Activated CD8-positive, alpha-beta memory T cell treated with anti-CD3 and anti-CD28 coated beads for 24 hours (primary cell): ENCODE results near the gene OSBP2.

Experiments used
- DNase-seq: peaks from one replicate; pipeline ENCODE4 v3.0.0-alpha.2; 2020

Gene OSBP2

GRCh38 chr22:30871391-30872284, 177.0 kb downstream of the OSBP2 start:
- no peak for DNase-seq

GRCh38 chr22:30872285-30873041, 177.8 kb downstream of the OSBP2 start:
- DNase-seq, result no peak

GRCh38 chr22:30873086-30873650, 178.5 kb downstream of the OSBP2 start:
- DNase-seq, result no peak

- DNase-seq, result no peak
Observed at GRCh38 chr22:30873661-30874060, 179.0 kb downstream of the OSBP2 start.

GRCh38 chr22:30874431-30875370, 180.0 kb downstream of the OSBP2 start:
- no peak for DNase-seq

DNA sequence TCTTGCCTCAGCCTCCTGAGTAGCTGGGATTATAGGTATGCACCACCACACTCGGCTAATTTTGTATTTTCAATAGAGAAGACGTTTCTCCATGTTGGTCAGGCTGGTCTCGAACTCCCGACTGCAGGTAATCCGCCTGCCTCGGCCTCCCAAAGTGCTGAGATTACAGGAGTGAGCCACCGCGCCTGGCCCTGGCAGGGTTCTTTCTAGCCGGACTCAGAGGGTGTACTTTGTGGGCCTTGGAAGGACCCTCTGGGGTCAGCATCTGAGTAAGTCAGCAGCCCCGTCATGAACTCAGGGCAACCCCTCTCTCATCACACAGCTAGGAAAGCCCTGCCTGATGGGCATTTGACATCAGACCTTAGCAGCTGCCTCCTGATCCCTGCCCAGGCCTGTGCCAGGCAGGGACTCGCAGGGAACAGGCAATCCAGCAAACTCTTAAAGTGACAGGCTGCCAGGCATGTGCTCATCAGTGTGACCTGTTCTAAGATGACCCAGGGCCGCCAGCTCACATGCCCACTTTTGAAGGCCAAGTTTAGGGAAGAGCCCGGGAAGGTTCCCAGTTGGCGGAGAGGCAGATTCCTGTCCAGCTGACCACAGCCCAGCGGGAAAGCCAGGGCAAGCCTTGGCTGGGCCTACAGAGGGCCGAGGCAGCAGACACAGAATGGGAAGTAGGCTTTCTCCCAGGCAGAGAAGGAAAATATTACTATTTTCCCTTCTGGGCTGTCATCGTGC, 181.0 kb downstream of the OSBP2 start:
- DNase-seq, result no peak

GRCh38 chr22:30876221-30876751, 181.6 kb downstream of the OSBP2 start:
- DNase-seq, result no peak

- no peak for DNase-seq
Observed at GRCh38 chr22:30876915-30877553, 182.4 kb downstream of the OSBP2 start.

- DNase-seq, result no peak
Observed at GRCh38 chr22:30877662-30878515, 183.2 kb downstream of the OSBP2 start.

GRCh38 chr22:30878516-30879414, 184.1 kb downstream of the OSBP2 start:
- no peak for DNase-seq

- no peak for DNase-seq
Observed at GRCh38 chr22:30879415-30879797, 184.7 kb downstream of the OSBP2 start.

DNA sequence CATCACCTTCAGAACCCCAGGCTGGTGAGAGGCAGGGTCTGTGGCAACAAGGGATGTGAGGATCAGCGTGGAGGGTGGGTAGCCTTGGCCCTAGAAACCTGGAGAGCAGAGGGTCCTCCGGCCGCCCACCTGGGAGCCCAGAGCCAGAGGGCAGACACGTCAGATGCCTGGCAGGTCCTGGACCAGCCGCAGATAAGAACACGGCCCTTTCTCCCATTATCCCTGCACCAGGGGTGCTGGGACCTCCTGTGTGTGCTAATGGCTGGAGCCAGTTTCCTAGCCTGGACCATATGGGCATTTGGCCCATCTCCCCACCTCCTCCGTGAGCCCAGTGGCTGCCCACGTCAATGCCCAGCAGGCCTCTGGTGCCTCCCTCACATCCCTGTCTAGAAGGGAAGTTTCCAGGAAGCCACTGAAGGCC, 185.5 kb downstream of the OSBP2 start:
- no peak for DNase-seq

GRCh38 chr22:30880847-30881246, 186.2 kb downstream of the OSBP2 start:
- no peak for DNase-seq

DNA sequence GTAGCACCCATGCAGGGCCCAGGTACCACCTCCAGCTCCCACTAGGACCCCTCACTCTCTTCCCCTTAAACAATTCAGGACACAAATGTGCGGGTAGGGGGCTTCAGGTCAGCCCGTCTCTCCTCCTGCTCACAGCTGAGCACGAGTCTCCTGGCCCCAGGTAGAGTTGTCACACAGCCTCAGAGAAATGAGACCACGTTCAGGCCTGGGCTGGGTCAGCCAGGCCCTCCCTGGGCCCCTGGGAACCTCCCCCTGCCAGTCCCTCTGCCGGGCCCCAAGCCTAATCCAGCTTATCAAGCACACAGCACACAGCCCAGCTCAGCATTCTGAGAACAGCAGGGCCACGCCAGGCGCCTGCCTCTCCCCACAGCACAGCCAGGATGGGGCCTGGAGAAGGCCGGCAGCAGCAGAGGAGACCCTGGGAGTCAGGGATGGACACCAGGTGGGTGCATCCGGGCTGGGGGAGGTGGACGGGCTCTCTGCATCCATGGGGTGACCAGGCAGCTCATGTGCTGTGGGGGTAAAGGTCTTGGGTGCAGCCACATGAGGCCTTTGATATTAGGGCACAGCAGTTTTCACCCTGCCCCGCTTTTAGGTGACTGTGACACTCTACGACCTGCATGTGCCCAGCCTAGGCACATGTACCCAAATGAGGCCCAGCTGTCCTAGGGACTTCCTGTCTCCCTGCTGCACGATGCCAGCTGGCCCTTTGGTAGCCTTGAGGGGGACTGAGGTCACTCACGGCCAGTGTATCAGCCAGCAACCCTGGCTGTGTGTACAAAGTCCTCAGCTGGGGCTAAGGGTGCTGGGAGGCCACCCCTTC, 186.9 kb downstream of the OSBP2 start:
- no peak for DNase-seq

- no peak for DNase-seq
Observed at GRCh38 chr22:30882184-30882717, 187.6 kb downstream of the OSBP2 start.

DNA sequence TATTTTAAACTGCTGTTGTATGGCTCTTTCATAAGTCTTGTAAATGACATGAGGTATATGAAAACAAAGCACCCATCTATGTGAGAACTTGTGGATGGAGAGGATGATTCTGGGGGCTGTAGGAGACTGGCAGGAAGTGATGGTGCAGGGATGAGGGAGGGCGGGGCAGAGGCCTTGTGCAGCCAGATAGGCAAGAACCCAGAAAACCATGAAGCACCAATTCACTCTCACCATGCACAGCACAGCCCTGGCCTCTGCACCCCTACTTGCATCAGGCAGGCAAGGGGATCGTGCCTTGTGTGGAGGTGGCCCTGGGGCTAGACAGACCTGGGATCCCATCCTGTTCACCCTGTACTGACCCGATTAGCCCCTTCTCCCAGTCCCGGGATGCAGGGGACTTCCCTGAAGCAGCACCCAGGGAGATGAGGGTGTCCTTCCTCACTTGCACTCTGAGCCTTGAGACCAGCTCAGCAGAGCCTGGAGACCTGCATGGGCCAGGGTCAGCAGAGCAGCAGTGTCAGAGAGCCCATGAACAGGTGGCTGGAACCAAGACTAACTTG, 188.4 kb downstream of the OSBP2 start:
- no peak for DNase-seq

DNA sequence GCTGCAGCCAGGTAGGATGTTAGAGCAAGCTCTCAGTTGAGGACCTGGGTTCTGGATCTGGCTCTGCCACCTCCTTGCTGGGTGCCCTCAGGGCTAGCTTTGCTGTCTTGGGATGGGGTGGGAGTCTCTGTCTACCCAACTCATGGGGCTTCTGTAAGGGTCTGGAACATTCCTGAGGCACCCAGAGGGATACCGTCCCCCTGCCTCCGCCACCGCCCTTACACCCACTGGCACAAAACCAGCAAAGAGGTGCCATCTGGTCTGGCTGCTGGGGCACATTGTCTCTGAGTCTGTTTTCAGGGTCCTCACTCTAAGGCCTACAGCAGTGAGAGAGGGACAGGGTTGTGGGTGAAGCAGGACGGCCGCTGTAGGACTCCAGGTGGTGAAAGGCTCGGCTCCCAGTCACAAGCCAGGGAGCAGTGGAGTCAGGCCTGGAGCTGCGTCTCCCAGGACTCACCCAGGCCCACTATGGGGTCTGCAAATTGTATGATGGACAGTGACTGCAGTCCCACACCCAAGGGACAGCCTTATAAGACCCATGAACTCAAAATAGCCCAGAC, 189.0 kb downstream of the OSBP2 start:
- DNase-seq, result no peak
